IPS-18a (cell line): ENCODE measurements around the gene PLXNB3.
A peak's percentile ranks its signal among the peaks of the same experiment; 100 is the strongest.
"Not testable (repeated sequence)": the region's sequence is repeated elsewhere in the genome, so short reads cannot be mapped to it uniquely, and the experiment has no call there.

Experiments
- H3K27ac ChIP-seq: one replicate; pipeline ENCODE4 v1.5.1; 2013; ENCODE audit warnings: low read length
- H3K27me3 ChIP-seq: one replicate; pipeline ENCODE4 v1.6.1; 2013; ENCODE audit warnings: mild to moderate bottlenecking, low read length; ENCODE audit not compliant: control insufficient read depth, insufficient read depth
- H3K36me3 ChIP-seq: one replicate; pipeline ENCODE4 v1.6.1; 2013; ENCODE audit warnings: low read depth, low read length; ENCODE audit not compliant: control insufficient read depth
- H3K4me1 ChIP-seq: one replicate; pipeline ENCODE4 v1.6.1; 2013; ENCODE audit warnings: low read depth, low read length; ENCODE audit not compliant: control insufficient read depth
- H3K4me3 ChIP-seq: one replicate; pipeline ENCODE4 v1.5.1; 2013; ENCODE audit warnings: low read length
- H3K9ac ChIP-seq: one replicate; pipeline ENCODE4 v1.6.1; 2013; ENCODE audit warnings: mild to moderate bottlenecking, low read length, moderate library complexity
- H3K9me3 ChIP-seq: one replicate; pipeline ENCODE4 v1.6.1; 2013; ENCODE audit warnings: low read depth, low read length; ENCODE audit not compliant: control insufficient read depth

Gene PLXNB3

DNA sequence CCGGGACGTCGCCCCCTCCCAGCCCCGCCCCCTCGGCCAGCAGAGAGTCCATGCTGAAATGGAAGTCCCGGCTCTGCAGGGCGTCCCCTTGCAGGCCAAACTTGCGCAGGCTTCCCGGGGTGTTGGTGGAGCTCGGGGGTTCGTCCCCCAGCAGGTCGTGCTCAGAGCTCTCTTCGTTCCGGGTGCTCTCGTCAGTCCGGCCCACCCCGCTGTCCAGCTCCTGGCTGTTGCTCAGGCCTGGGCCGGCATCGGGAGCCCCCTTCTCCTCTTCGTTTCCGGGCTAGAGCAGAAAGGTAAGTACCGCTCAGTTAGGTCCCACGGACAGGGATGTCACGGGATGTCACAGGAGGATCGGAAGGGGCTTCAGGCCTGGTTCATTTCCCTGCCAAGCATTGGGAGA, 40.6 kb downstream of the PLXNB3 start:
- no peak overlapping the region for H3K27ac ChIP-seq
- peaks cover 5% of the 10 kb centered on the region for H3K9me3 ChIP-seq

DNA sequence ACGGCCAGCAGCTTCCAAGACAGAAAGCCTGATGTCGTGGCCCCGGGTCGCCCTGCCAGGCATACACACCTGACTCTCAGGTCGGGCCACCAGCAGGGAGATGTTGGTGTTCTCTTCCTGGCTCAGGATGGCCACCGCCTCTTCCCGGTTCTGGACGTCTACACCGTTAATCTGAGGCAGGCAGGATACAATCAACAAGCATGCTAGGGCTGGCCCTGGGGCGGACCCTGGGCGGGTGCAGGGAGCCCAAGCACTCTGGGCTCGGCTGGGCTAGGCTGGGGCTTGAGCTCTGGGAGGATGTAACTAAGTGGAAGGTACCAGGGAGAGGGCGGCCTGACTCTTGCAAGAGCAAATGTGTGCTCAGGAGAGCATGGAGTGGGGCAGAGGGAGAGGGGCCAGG, 41.4 kb downstream of the PLXNB3 start:
- Histone ChIP-seq H3K9ac (no peak overlapping the region), H3K27ac (no peak overlapping the region), H3K9me3 (peaks cover 2% of the 10 kb centered on the region), H3K36me3 (no peaks in the 10 kb centered on the region), H3K27me3 (no peaks in the 10 kb centered on the region), H3K4me1 (no peaks in the 10 kb centered on the region), H3K4me3 (no peak overlapping the region)

More for the DNA sequence above, 40.6 kb downstream of the PLXNB3 start:
- Histone ChIP-seq H3K27me3 (no peaks in the 10 kb centered on the region), H3K36me3 (no peaks in the 10 kb centered on the region), H3K4me1 (no peaks in the 10 kb centered on the region), H3K4me3 (no peak overlapping the region), H3K9ac (no peak overlapping the region)

DNA sequence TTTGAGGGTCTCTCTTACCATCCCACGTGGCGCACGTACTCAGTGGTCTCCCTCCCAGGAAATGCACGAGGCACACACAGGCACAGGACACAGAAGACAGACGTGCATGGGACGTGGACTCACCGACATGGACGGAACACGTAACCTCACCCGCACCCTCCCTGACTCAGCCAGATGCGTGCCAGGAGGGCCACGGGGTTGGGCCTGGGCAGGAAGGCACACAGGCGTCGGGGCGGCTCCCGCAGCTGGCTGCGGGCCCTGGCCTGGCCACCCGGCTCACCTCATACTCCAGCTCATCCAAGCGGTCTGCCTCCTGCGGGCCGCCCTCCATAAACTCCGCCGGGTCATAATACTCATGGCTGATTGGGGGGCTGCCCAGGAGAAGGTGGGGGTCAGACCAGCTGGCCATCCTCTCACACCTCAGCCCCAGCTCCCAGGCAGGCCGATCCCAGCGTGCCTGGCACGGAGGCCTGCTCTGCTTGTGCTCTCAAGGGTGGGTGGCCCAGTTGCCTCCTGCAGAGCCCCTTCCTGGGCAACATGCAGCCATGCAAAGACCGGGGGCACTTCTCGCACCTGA, 43.0 kb downstream of the PLXNB3 start:
- H3K27me3 ChIP-seq, result no peaks in the 10 kb centered on the region
- no peaks in the 10 kb centered on the region for H3K4me1 ChIP-seq
- no peaks in the 10 kb centered on the region for H3K36me3 ChIP-seq
- H3K9me3 ChIP-seq, result peaks cover 2% of the 10 kb centered on the region
- no peak overlapping the region for H3K27ac ChIP-seq
- no peak overlapping the region for H3K4me3 ChIP-seq
- no peak overlapping the region for H3K9ac ChIP-seq

DNA sequence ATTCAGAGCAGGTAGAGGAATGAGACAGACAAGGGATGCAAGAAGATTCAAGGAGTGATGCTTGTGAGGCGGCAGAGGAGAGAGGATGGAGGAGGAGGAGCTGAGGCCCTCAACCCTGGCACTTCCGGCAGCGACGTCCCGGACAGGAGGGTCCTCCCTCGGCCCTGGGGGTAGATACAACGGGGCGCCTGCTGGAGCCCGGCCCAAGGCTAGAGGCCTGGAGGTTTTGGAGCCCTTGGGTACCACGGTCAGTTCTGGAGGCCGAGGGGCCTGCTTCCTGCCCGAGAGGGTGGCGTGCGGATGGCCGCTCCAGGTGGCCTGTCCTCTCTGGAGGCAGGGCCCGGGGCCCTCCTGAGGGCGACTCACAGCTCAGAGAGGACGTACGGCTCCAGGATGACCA, 43.9 kb downstream of the PLXNB3 start:
- H3K9me3 ChIP-seq, result peaks cover under 1% of the 10 kb centered on the region
- no peak overlapping the region for H3K27ac ChIP-seq
- no peak overlapping the region for H3K9ac ChIP-seq
- no peaks in the 10 kb centered on the region for H3K27me3 ChIP-seq
- peaks cover 3% of the 10 kb centered on the region for H3K4me1 ChIP-seq
- no peak overlapping the region for H3K4me3 ChIP-seq
- H3K36me3 ChIP-seq, result no peaks in the 10 kb centered on the region

DNA sequence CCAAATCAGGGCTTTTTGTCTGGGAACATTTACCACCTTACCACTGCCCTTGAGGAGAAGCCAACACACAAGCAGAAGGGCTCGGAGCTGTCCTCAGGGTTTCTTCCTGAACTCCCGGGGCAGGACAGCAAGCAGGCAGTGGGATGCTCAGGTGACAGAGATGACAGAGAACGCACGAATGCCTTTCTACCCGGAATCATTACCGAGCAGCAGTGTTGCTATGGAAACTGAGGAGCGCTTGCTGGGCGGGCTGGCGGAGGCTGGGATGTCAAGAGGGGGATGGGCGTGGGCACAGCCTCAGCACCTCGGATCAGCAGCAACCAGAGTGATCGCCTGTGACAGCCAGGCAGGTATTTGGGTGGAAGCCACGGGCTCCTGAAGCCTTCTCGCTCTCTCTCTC, 48.2 kb downstream of the PLXNB3 start:
- no peaks in the 10 kb centered on the region for H3K36me3 ChIP-seq
- no peaks in the 10 kb centered on the region for H3K9me3 ChIP-seq
- peaks cover 5% of the 10 kb centered on the region for H3K4me1 ChIP-seq
- H3K4me3 ChIP-seq, result no peak overlapping the region
- no peaks in the 10 kb centered on the region for H3K27me3 ChIP-seq
- H3K27ac ChIP-seq, result no peak overlapping the region
- no peak overlapping the region for H3K9ac ChIP-seq

DNA sequence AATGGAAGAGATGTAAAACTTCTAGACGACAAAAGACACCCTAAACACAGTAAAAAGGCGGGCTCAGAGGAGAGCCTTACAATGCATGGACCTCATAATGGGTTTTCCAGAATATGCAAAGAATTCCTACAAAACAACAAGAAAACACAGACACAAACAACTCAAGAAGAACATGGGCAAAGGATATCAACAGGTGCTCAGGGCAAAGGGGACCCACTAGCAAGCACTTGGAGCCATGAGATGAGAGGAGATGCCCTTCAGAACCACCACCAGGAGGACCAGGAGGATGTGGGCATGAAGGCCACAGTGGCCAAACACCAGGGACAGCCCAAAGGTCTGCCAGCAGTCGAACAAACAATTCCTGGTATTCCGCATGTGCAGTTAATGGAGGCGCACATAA, 49.1 kb downstream of the PLXNB3 start:
- Histone ChIP-seq H3K4me1 (peaks cover 5% of the 10 kb centered on the region), H3K27me3 (no peaks in the 10 kb centered on the region), H3K36me3 (no peaks in the 10 kb centered on the region)

DNA sequence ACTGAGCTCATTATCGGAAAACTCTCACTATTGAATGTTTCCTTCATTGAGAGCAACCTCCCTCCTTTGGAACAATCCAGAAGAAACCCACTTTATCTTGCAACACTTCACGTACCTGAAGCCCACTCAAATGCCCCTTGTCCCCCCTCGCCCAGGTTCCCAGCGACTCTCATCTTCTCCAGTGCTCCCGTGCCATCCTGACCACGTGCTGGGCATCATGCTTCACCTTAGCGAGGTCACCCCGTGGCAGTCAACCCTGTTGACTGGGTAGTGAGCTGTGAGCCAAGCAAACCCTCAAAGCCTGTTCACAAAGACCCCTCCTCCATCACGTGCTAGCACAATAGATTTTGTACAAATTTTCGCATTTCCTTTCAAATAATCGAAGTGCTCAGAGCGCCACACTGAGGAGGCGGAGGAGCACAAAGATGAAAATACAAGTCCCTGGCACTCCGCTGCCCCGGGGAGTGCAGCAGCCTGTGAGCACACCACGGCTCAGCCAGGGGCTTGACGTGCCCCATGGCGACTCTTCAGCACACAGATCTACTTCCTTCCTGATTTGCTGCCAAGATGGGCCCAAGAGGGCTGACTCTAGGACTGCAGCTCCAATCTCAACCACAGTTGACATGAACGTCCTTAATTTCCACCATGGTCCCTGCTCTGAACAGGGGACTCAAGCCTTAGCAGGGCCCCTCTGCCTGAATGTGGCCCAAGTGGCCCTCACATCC, 50.7 kb downstream of the PLXNB3 start:
- Histone ChIP-seq H3K36me3 (no peaks in the 10 kb centered on the region), H3K4me3 (no peak overlapping the region), H3K9ac (no peak overlapping the region), H3K27ac (no peak overlapping the region), H3K4me1 (peaks cover 7% of the 10 kb centered on the region), H3K9me3 (peaks cover 4% of the 10 kb centered on the region), H3K27me3 (no peaks in the 10 kb centered on the region)

More for the DNA sequence above, 49.1 kb downstream of the PLXNB3 start:
- H3K9ac ChIP-seq, result no peak overlapping the region
- no peak overlapping the region for H3K4me3 ChIP-seq
- H3K9me3 ChIP-seq, result peaks cover 4% of the 10 kb centered on the region
- H3K27ac ChIP-seq, result no peak overlapping the region

DNA sequence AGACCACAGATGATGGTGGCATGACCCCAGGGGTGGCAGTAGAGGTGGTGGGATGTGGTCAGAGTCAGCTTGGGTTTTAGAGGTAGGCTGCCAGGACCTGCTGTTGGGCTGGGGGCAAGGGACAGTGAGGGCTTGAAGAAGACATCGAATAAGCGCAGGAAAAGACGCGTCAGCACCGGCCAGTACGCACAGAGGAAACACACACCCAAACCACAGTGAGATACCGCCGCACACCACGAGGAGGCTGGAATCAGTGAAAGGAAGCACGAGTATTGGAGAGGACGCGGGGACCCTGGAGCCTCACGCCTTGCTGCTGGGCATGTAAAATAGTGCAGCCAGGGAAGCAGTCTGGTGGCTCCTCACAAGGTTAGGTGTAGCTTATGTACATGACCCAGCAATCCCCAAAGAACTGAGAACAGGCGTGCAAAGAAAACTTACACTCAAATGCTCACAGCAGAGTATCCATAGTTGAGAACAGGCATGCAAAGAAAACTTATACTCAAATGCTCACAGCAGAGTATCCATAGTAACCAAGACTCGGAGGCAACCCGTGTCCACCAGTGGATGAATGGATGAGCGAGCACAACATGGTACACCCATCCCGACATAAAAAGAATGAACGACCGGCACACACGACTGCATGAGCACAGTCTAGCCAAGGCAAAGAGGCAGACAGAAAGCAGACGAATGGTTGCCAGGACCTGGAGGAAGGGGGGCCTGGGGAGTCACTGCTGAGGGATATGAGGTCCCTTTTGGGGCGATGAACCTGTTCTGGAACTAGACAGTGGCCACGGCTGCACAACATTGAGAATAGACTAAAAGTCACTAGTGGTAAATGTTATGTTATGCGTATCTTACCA, 53.0 kb downstream of the PLXNB3 start:
- no peak overlapping the region for H3K27ac ChIP-seq

DNA sequence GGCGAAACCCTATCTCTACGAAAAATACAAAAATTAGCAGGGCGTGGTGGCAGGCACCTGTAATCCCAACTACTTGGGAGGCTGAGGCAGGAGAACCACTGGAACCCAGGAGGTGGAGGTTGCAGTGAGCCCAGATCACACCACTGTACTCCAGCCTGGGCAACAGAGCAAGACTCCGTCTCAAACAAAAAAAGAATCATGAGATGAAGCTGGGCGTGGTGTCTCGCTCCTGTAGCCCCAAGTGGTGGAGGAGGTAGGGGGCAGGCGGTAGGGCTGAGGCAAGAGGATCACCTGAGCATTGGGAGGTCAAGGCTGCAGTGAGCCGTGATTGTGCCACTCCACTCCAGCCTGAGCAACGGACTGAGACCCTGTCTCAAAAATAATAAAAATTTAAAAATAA, 54.0 kb downstream of the PLXNB3 start:
- not testable (repeated sequence) for H3K9ac ChIP-seq, H3K27me3 ChIP-seq, H3K4me3 ChIP-seq, H3K36me3 ChIP-seq, H3K9me3 ChIP-seq, H3K4me1 ChIP-seq, H3K27ac ChIP-seq

More for the DNA sequence above, 53.0 kb downstream of the PLXNB3 start:
- Histone ChIP-seq H3K4me3 (no peak overlapping the region), H3K9me3 (peaks cover 4% of the 10 kb centered on the region), H3K9ac (no peak overlapping the region), H3K4me1 (peaks cover 7% of the 10 kb centered on the region), H3K36me3 (no peaks in the 10 kb centered on the region), H3K27me3 (no peaks in the 10 kb centered on the region)

DNA sequence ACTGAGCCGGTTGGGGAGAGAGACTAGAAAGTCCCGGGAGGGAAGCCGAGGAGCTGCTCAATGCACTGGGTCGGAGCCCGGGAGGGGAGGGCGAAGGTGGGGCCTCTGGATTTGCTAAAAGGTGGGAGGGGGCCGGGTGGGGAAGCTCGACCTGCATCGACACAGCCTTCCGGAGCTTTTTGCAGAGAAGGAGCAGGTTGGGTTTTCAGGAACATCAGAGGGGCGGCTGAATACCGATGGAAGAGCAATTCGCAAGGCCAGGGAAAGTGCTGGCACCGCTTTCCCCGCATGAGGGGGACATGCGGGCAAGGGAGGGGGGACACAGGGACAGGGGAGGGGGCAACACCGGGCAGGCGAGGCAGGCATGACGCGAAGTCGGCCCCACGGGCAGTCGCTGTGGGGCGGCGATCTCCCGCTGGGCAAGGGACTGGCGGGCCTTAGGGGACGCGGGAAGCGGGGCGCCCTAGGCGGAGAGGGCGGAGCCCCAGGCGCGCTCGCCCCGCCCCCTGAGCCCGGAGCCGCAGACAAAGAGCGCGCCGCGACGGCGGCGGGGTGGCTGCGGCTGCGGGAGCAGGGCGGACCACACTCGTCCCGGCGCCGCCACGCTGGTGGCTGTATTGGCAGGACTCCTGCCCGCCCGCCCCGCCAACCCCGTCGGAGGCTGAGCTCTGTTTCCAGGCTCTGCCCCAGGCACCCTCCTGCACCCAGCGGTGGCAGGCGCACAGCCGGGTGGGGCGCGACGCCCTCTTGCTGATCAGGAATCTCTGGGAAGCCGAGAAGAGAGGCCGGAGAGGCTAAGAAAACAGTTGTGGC, 54.7 kb downstream of the PLXNB3 start:
- Histone ChIP-seq H3K27ac (no peak overlapping the region), H3K4me3 (peak overlapping the region; percentile 53), H3K27me3 (no peaks in the 10 kb centered on the region), H3K4me1 (peaks cover 3% of the 10 kb centered on the region), H3K9ac (peak overlapping the region; percentile 43), H3K36me3 (no peaks in the 10 kb centered on the region), H3K9me3 (peaks cover 8% of the 10 kb centered on the region)
